ENCODE data around the gene SORD.

GRCh38 chr15:45048794-45049631 lies 26.0 kb downstream of the SORD start:
- no peak for TF ChIP-seq CTCF (IDR thresholded peaks at IDR 0.05; ENCODE audit: borderline replicate concordance, extremely low read depth, low read length, poor library complexity, severe bottlenecking)
- no peak for TF ChIP-seq EZH2 (IDR thresholded peaks at IDR 0.05; ENCODE audit: borderline replicate concordance, low read depth, low read length, severe bottlenecking)
